Left forelimb (tissue), 1 donor: ENCODE measurements around the gene CCDC69.
"Not testable (repeated sequence)": the region's sequence is repeated elsewhere in the genome, so short reads cannot be mapped to it uniquely, and the experiment has no call there.

Experiments used
- DNase-seq: peaks from one replicate; pipeline ENCODE4 v3.0.0-alpha.2; 2018; ENCODE audit warnings: low spot score

The CCDC69 gene

DNA sequence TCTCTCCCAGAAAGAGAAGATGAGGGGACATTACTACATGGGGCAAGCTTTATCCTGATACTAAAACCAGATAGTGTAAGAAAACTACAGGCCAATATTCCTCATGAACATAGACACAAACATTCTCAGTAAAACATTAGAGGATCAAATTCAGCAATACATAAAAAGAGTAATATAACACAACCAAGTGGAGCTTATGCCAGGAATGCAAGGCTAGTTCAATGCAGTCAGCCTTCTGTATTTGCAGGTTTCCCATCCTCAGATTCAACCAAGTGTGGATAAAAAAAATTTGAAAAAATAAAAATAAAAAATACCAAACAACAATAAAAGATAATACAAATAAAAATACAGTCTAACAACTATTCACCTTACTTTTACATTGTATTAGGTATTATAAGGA lies 31.3 kb downstream of the CCDC69 start:
- no peak for DNase-seq

DNA sequence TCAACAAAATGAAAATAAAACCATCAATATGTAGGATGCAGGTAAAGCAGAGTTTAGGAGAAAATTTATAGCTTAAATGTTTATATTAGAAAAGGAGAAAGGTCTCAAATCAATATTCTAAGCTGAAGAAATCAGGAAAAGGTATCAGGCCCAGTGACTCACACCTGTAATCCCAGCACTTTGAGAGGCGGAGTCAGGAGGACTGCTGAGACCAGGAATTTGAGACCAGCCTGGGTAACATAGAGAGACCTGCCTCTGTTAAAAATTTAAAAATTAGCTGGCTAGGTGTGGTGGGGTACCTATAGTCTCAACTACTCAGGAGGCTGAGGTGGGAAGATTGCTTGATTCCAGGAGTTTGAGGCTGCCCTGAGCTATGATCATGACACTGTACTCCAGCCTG lies 32.2 kb downstream of the CCDC69 start:
- no peak for DNase-seq

DNA sequence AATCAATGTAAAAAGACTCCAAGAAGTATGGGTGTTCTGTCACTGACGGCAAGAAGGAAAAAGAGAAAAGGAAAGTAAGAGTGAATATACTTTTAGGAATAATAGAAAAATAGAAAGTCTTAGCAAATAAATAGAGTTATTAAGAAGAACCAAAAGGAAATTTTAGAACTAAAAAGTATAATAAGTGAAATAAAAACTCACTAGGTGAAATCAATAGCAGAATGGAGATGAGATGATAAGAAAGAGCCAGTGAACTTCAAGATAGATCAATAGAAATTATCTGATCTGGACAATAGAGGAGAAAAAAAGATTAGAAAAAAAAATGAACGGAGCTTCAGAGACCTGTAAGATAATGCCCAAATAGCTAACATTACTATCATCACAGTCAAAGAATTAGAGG lies 34.7 kb downstream of the CCDC69 start:
- no peak for DNase-seq

DNA sequence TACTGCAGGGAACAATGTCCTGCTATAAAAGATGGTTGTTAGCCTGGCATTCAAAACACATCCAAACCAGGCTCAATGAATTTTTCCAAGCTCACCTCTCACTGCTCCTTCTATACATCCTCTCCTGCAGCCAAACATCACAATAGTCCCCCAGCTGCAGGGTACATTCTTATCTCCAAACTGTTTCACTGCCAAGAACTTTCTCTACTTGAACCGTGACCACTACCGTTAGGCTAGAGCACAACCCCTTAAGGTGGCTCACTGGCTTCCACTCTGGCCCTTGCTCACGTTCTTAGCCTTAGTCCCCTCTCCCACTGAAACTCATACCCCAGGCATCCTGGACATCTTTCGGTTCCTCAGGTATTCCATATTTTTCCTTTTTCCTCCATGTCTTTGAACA lies 37.4 kb downstream of the CCDC69 start:
- DNase-seq, result no peak

DNA sequence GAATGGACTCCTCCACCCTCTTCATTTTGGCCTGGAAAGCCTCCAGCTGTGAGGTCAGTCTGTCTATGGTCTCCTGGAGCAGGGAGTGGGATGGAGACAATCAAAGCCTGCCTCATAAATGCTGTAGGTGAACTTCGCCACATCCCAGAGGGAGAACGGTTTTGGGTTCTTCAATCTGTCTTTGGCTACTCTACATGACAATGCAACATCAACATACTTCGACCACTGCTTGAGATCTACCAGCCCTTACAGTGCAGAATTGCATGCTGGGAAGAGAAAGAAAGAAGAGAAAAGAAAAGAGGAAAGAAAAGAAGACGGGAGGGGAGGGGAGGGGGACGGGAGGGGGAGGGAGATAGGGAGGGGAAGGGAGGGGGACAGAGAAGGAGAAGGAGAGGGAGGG lies 37.8 kb downstream of the CCDC69 start:
- no peak for DNase-seq

DNA sequence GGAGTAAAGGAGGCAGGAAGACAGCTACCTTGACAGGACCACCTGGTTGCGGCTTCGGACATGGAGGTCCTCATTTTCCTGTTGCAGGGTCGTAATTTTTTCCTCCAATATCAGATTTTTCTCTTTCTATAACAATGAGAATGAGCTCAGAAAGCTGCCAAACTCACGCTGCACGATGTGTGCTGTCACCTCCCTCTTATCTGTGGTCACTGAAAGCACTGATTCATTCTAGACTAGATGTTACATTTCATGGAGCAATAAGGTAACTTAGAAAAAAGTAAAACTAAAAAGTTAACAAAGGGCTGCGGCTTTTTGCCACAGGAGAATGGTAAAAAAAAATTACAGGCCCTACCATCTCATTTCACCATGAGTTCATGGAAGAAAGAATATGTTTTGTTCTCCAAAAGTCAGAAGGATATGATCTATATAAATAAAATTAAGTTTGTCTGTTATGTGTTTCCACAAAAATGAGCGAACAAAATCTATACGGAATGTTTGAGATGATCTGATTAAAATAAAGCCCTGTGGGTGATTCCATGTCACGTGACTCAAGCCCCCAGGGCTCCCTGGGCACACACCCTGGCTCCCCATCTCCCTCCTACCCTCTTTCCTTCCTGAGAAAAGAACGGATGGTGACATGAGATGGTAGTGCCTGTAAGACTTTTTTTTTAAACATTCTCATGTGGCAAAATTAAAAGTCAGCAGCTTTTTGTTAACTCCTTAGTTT lies 39.4 kb downstream of the CCDC69 start:
- DNase-seq, result no peak

DNA sequence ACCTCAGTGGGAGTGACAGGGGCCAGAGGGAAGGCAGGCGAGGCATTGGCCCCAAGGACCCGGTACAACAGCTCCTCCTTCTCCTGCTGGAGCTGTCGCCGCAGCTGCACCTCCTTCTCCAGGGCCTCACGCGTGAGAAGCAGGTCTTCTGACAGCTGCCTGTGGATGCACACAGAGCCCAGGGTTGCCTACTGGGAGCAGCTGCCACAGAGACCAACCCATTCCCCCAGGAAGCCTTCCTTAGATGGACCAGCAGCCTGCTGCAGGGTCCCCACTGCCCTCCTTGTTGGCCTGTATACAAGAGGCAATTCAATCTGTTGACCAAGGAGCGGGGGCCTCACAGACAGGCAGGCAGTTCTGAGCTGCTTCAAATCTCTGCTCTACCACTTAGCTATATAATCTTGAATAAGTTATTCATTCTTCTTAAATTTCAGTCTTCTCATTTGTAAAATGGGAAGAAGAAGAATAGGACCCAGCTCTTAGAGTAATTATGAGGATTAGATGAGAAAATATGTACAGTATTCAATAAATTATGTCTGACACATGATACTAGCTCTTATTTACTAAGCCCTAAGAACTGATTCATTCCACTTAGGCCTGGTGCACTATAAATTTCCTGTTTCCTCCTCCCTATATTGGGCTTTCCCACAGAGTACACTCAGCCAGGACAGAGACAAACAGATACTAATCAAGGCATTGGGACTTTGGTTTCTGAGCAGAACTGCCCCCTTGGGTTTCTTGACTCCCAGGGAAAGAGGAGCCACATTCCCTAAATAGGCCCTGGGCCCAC lies 40.2 kb downstream of the CCDC69 start:
- DNase-seq, result no peak

DNA sequence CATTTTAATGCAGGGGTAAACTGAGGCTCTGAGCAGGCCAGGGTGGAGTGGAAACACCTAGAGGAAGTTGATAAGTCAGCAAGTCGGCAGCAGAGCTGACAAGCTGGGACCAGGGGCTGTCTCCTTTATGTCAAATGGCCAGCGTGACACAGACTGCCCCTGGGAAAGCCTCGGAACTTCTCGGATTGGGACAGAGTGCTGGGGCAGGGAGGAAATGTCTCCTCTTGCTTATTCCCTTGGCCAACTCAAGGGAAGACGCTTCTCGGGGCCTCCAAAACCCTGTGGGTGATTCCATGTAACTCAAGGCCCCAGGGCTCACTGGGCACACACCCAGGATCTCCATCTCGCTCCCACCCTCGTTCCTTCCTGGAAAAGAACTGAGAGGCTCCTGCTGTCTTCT lies 40.9 kb downstream of the CCDC69 start:
- no peak for DNase-seq

DNA sequence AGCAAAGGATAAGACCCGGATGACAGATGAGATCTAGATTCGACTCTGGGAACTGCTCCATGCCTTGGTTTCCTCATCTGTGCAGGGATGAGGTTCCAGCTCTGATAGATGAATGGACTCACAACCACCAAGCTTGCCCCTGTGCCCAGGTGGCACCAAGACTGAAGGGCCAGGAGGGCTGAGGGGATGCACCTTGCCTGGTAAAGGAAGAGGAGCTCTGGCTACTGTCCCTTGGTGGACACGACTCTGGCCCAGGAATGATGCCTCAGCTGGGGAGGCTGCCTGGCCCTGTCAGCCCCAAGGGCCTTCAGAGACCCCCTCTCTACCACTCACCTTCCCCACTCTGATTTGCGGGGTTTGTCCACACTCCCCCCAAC lies 41.4 kb downstream of the CCDC69 start:
- no peak for DNase-seq

DNA sequence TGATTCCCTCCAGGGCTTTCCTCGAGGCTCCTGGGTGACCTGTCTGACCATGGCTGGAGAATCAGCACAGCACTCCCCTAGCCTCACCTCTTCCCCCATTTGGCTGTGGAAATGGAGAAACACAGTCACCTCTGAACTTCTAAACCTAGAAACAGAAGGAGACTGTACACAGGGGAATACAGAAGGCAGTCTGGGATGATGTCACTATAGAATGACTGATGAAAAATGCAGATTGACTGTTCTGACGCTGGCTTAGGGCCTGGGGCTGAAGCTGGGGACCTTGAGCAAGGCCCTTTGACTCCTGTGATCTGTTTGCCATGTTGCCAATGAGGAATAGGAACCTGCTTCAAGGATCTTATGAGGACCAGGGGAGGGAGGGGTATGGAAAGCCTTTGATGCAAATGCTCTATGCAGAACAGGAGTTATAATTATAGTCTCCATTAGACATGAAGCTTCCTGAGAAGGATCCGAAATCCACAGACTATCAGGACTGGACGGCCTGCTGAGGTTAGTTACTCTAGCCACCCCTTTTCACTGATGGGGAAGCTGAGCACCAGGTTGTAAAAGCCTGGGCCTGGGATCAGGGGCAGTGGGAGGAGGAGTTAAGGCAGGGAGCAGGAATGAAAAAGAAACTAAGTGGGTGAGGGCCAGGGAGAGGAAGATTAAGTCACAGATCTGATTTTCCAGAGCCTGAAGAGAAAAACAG lies 41.9 kb downstream of the CCDC69 start:
- DNase-seq, result no peak

DNA sequence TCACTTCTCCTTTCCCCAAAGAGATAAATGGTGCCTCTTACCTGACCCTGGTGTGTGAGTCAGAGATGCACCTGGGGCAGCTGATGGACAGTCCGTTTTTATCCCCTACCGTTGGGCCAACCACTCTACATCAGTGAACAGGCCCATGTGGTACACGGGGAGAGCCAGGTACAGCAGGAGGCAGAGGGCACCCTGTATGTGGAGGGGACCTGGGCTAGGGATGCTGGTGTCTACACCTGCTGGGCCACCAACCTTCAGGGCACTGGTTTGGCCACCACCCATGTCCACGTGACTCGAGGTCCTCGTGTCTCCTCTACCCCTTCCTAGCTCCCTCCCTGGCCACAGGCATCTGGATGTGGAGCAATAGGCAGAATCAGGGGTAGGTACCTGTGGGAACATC lies 43.6 kb downstream of the CCDC69 start:
- DNase-seq, result no peak

DNA sequence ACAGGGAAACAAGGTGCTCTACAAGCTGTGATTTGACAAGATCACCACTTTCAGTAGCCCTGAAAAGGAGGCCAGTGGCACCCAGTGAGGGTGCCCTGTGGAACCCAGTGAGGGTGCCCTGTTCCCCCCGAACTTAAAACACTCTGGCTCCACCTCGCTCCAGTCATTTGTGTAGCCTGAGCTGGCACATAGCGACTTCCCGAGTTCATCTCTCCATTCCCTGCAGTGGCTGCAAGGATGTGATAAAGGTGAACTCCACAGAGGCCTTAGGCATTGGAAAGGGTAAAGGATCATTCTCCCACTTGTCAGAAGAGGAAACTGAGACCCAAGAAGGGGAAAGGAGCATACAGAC lies 44.4 kb downstream of the CCDC69 start:
- DNase-seq, result no peak

DNA sequence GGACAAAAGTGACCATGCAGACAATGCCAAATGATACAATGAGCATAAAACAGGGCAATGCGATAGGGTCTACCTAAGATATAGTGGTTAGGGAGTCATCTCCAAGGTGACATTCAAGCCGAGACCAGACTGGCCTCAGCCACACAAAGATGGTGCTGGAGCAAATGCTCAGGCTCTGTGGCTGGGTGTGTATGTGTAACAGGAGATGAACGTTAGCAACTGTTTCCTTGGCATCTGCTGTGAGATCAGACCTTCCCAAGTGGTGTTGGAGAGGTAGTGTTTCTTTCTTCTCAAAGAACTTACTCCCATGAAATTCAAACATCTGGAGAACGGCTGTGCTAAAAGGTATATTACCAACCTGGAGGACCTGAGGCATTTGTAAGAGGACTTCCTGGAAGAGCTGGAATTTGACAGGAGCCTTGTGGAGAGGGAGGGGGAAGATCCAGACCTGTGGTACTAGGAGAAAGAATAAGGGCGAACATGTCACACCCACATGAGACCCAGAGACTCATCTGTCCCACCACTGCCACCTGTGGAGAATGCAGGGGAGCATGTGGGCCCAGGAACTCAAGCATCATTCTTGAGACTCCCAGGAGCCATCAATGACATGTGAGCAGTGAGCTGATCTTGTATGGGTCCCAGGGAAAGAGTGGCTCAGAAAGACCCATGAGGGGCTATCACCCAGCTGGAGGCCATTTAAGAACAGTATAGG lies 45.0 kb downstream of the CCDC69 start:
- no peak for DNase-seq

DNA sequence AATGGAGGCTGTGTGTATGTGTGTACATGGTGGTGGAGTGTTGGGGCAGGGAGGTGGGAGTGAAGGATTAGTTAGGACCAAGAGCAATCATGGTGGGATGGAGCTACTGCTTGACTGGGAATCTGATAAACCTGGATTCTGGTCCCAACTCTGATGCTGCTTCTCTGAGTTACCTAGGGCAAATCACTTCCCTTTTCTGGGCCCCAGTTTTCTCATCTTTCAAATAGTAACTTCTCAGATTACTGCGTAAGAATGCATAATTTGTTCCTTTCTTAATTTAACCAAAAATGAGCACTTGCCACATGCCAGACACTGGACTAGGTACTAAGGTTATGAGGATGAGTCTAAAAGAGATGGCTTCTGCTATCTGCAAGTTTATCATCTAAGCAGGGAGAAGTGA lies 45.5 kb downstream of the CCDC69 start:
- no peak for DNase-seq

DNA sequence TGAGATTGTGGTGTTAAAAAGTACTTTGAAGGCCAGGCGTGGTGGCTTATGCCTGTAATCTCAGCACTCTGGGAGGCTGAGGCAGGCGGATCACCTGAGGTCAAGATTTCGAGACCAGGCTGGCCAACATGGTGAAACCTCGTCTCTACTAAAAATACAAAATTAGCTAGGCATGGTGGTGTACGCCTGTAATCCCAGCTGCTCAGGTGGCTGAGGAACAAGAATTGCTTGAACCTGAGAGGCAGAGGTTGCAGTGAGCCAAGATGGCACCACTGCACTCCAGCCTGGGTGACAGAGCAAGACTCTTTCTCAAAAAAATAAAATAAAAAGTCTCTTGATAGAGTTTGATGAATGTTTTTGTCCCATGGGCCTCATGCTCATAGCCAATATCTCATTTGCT lies 47.6 kb downstream of the CCDC69 start:
- not testable (repeated sequence) for DNase-seq

DNA sequence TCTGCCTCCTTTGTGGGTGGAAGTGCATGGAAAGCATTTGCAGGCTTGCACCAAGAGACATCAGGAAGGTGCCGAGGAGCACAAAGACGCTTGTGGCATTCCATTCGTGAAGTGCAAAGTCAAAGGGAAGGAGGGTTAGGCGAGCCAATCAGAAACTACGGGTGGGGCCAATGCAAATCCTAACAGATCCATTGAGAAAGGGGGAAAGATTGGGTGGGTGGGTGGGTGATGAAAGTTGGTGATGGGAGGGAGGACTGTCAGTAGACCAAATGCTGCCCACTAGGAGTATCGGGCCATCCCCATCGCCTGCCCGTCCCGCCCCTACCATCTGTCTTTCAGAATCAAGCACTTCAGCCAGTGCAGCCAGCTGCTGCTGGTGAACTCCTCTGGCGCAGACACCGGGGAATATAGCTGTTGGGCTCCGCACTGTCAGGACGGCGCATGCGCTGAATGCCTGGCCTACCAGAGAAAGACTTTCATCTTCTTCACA lies 49.2 kb downstream of the CCDC69 start:
- no peak for DNase-seq

DNA sequence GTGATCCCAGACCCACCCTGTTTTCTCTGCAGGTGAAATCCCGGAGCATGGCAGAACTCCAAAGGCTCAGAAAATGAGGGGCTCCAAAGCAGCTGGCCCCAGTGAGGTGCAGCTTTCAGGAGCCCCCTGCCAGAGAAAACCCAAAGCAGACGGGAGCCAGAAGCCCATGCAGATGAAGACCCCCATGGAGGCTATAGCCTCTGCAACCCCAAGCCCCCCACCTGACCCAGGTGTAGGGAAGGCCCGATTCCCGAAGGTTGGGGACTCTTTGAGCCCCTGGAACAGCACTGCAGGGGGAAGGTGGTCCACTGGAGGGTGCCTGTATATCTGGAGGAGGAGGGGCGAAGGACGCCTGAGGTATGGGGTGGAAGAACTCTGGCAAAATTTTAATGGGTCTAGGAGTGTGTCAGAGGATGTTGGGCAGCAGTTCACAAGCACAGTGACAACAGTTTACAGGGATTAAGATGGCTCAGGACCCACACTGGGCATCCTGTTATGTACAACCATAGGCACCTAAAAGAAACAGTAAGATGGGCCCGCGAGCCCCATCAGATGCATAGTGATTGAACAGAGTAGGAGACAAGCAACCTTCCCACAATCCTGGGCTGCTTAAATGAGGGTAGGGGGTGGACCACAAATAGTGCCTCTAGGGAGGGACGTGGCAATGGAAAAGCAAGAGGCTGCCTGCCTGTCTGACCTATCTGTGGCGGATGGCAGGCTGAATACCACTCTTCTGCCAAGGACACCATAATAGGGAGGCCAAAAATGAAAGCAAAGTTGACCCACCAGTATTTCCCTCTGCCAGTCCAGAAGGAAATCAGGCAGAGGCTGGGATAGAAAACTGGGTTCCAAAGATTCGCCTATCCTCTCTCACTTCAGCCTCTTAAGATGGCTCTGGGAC lies 49.9 kb downstream of the CCDC69 start:
- DNase-seq, result no peak

DNA sequence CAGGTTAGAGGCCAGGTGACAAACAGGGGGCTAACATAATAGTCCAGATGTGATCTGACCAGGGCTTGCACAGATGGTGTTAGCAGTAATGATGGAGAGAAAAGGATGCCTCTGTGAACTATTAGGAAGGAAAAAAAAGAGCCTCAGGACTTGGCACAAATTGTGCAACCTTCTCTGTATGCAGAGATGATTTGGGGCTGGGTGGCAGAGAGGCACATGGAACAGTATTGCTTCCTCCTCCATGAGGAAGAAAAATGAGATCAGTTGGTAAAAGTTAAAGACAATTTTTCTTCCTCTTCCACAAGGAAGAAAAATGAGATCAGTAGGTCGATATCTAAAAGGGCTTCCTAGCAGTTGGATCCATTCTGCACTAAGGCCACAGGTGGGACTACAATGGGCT lies 52.4 kb downstream of the CCDC69 start:
- no peak for DNase-seq

DNA sequence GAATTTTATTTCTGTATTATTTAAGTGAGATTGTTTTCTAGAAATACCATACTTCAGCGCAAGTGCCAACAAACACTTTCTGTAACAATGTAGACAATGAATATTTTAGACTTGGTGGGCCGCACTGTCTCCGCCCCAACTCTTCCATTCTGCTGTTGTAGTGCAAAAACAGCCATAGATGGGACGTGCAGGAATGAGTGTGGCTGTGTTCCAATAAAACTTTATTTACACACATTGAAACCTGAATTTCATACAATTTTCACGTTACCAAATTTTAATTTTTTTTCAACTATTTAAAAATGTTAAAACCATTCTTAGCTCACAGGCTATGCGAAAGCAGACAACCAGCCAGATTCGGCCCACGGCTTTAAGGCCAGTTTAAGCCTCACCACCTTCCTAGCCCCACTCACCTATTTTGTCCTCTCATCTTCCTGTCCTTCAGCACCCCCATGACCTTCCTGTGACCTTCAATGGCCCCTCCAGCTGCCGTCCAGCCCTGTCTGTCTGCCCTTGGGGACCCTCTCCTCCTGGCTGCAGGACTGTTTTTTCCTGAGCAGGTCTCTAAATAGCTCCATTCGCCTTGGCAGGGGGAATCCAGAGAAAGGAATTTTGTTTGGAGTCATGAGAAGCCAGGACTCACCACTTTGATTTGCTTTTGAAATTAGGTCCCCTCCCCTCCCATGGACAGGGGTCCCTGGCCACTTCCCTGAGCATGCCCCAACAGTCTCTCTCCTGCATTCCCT lies 55.1 kb downstream of the CCDC69 start:
- DNase-seq, result peak; percentile 22

DNA sequence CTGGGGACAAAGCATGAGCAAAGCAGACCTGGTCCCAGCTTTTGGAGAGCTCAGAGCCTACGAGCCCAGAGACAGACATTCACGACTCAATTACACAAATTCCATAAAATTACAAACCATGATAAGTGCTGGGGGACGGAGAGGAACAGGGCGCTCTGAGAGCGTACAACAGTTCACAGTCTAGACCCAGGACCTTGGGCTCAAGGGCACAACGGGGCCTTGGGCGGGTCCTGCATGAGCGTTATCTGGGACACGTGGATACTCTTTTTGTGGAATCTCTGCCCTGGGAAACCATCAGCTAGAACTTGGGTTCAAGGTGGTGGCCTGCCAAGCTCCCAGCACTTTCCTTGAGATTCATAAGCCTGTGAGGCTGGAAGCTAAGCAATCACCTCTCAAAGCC lies 56.9 kb downstream of the CCDC69 start:
- no peak for DNase-seq
